ACHN (cell line): ENCODE measurements around the gene FOXO6.

Experiments
- DNase-seq: peaks from one replicate; pipeline ENCODE4 v3.0.0-alpha.2; 2015
- in situ Hi-C: cut with HindIII; loops from 2 replicates; pipeline ENCODE4 v1.10.0; 2017; ENCODE audit warnings: low sequenced_read_pairs, low pct_ligation_motif_present, low pct_unique_long_range_greater_than_20kb

Gene FOXO6

GRCh38 chr1:41378222-41378621, 17.0 kb downstream of the FOXO6 start:
- in situ Hi-C loops, result no loop called here
- no peak for DNase-seq

- no peak for DNase-seq
- in situ Hi-C loops, result no loop called here
These were observed 17.9 kb downstream of the FOXO6 start for GRCh38 chr1:41378999-41379737.

GRCh38 chr1:41379738-41380130, 18.5 kb downstream of the FOXO6 start:
- no peak for DNase-seq
- in situ Hi-C loops, result no loop called here

- in situ Hi-C loops, result no loop called here
- DNase-seq, result no peak
These were observed 19.0 kb downstream of the FOXO6 start for GRCh38 chr1:41380195-41380594.

GRCh38 chr1:41380979-41381691, 19.9 kb downstream of the FOXO6 start:
- in situ Hi-C loops, result no loop called here

GRCh38 chr1:41381692-41382479, 20.7 kb downstream of the FOXO6 start:
- in situ Hi-C loops, result no loop called here
- DNase-seq, result peak; percentile 70

More at GRCh38 chr1:41380979-41381691, 19.9 kb downstream of the FOXO6 start:
- no peak for DNase-seq

- in situ Hi-C loops, result no loop called here
- DNase-seq, result peak; percentile 68
These were observed 21.4 kb downstream of the FOXO6 start for GRCh38 chr1:41382480-41383090.

GRCh38 chr1:41383094-41383852, 22.0 kb downstream of the FOXO6 start:
- in situ Hi-C loops, result no loop called here
- DNase-seq, result peak; percentile 68

GRCh38 chr1:41384579-41384978, 23.3 kb downstream of the FOXO6 start:
- DNase-seq, result no peak
- in situ Hi-C loops, result no loop called here

- in situ Hi-C loops, result no loop called here
- no peak for DNase-seq
These were observed 24.4 kb downstream of the FOXO6 start for GRCh38 chr1:41385398-41386195.

- in situ Hi-C loops, result no loop called here
- no peak for DNase-seq
These were observed 25.0 kb downstream of the FOXO6 start for GRCh38 chr1:41386196-41386663.

- DNase-seq, result no peak
- in situ Hi-C loops, result no loop called here
These were observed 26.4 kb downstream of the FOXO6 start for GRCh38 chr1:41387667-41388091.

GRCh38 chr1:41388510-41388909, 27.3 kb downstream of the FOXO6 start:
- in situ Hi-C loops, result no loop called here

GRCh38 chr1:41389009-41389408, 27.8 kb downstream of the FOXO6 start:
- in situ Hi-C loops, result no loop called here
- no peak for DNase-seq

More at GRCh38 chr1:41388510-41388909, 27.3 kb downstream of the FOXO6 start:
- no peak for DNase-seq

- DNase-seq, result no peak
- in situ Hi-C loops, result no loop called here
These were observed 28.9 kb downstream of the FOXO6 start for GRCh38 chr1:41390166-41390565.

- DNase-seq, result no peak
- in situ Hi-C loops, result no loop called here
These were observed 29.3 kb downstream of the FOXO6 start for GRCh38 chr1:41390573-41390972.

- in situ Hi-C loops, result no loop called here
These were observed 30.7 kb downstream of the FOXO6 start for GRCh38 chr1:41391834-41392527.

More at GRCh38 chr1:41391834-41392527, 30.7 kb downstream of the FOXO6 start:
- DNase-seq, result no peak
